Duodenal mucosa (tissue), 2 donors: Measurements from ENCODE around the gene SLC35F2.

Source experiments
- H3K27ac ChIP-seq: one replicate; pipeline ENCODE4 v1.7.0; 2013; ENCODE audit warnings: low read depth, low read length
- H3K27me3 ChIP-seq, 2 donors: one replicate each; pipeline ENCODE4 v1.7.0; 2013; ENCODE audit warnings: low read length in 2 of 2, control low read depth in 1 of 2; ENCODE audit not compliant: insufficient read depth in 2 of 2, control insufficient read depth in 1 of 2
- H3K36me3 ChIP-seq, 2 donors: one replicate each; pipeline ENCODE4 v1.7.0; 2013; ENCODE audit warnings: low read length in 2 of 2, control low read depth in 1 of 2; ENCODE audit not compliant: insufficient read depth in 2 of 2, control insufficient read depth in 1 of 2
- H3K4me1 ChIP-seq, 2 donors: one replicate each; pipeline ENCODE4 v1.7.0; 2013; ENCODE audit warnings: low read length in 2 of 2, control low read depth in 1 of 2; ENCODE audit not compliant: insufficient read depth in 2 of 2, control insufficient read depth in 1 of 2
- H3K4me3 ChIP-seq, 2 donors: one replicate each; pipeline ENCODE4 v1.7.0; 2013; ENCODE audit warnings: low read length in 2 of 2, low read depth in 1 of 2
- H3K9ac ChIP-seq, 2 donors: one replicate each; pipeline ENCODE4 v1.7.0; 2013; ENCODE audit warnings: low read length in 2 of 2, low read depth in 1 of 2
- H3K9me3 ChIP-seq, 2 donors: one replicate each; pipeline ENCODE4 v1.7.0; 2013; ENCODE audit warnings: low read length in 2 of 2, control low read depth in 1 of 2; ENCODE audit not compliant: control insufficient read depth in 1 of 2

Gene SLC35F2

DNA sequence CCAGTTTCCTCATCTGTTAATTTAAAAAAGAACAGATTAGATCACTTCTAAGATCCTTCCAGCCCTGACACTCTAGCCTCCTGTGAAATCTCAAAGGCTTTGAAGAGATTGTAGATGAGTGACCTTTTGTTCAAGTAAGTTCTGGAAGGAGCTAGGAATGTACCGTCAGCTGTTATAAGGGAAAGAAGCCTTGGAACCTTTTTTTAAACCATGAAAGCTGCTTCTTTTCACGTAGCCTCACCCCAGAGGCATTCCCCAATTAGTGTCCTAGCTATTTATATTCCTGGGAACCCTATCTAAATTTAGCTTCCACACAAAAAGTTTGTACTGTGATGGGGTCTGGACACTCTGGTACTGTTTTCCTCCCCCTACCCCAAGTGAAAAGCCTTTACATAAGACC lies 111.0 kb downstream of the SLC35F2 start:
- Histone ChIP-seq H3K9ac (no peak overlapping the region), H3K27ac (no peak overlapping the region), H3K36me3 (no peaks in the 10 kb centered on the region), H3K27me3 (peaks cover 0 to 2% of the 10 kb centered on the region in 2 donors), H3K4me3 (no peak overlapping the region), H3K4me1 (no peaks in the 10 kb centered on the region), H3K9me3 (no peaks in the 10 kb centered on the region)

DNA sequence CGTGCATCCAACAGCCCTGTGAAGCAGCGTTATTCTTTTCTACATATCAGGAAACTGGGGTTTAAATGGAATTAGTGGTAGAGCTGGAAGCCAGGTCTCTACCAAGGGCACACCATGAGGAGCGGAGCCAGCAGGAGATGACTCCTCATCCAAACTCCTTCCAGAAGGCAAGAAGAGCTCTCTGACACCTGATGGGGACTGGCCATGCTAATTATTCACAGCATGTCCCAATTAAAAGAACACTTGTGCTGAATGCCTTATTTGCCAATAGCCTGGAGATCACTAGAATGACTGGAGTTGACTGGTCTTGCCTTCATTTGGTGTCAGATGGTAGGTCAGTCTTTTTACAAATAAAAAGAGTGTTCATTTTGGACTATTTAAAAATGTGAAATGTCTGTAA lies 113.9 kb downstream of the SLC35F2 start:
- Histone ChIP-seq H3K9me3 (no peaks in the 10 kb centered on the region), H3K4me1 (no peaks in the 10 kb centered on the region), H3K27me3 (no peaks in the 10 kb centered on the region), H3K9ac (no peak overlapping the region), H3K36me3 (no peaks in the 10 kb centered on the region), H3K27ac (no peak overlapping the region), H3K4me3 (no peak overlapping the region)

DNA sequence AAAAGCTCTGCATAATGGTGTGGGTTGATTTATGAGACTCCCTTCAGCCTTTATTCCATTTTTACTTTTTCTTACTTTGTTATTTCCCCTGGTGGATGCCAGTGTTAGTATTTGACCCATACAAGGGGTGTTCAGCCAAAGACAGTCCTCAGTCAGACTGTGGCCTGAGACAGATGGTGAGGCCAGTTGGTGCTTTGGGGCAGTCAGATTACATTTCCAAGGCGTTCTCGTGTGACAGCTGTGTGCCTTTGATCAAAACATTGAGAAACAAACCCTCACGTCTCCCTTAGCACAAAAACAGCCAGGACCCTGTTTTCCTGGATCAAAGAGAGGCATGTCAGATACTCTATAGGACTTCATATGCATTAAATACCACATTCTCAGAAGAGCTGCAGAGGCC lies 115.4 kb downstream of the SLC35F2 start:
- H3K36me3 ChIP-seq, result no peaks in the 10 kb centered on the region
- no peaks in the 10 kb centered on the region for H3K27me3 ChIP-seq
- H3K9ac ChIP-seq, result no peak overlapping the region
- H3K4me1 ChIP-seq, result no peaks in the 10 kb centered on the region
- no peak overlapping the region for H3K27ac ChIP-seq
- H3K4me3 ChIP-seq, result no peak overlapping the region
- no peaks in the 10 kb centered on the region for H3K9me3 ChIP-seq

DNA sequence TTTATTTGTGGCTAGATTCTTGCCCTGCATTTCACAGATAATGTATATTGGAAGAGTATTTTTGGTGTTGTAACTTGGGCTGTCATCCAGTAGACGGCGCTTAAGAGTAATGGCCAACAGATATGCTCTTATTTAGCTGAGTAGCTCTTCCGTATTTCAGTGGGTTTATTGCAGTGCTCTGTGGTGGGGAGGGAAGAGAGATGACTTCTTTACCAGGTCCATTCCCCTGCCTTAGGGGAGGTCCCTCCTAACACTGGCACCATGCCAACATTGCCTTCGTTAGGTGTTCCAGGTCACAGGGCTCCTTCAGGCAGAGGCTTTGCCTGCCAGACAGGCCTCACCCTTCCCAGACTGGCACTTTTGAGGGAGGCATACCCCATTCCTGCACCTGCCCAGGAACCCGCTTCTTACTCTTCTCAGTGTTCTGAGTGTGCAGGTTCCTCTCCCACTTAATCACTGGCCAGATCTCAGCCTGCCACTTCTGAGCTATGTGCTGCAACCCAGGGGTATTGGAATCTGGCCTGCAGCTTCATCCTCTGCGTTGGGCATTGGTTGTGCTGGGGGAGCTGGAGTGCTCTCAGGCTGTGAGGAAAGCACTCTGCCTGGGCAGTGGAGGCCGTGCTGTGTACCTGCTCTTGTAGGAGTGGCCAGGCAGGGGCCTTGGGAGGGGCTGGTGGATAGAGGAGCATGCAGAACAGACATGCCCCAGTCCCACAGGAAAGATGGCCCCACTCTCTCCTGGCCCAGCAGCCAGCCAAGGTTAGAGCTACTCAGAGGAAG lies 117.4 kb downstream of the SLC35F2 start:
- no peaks in the 10 kb centered on the region for H3K27me3 ChIP-seq
- H3K9me3 ChIP-seq, result no peaks in the 10 kb centered on the region
- no peaks in the 10 kb centered on the region for H3K4me1 ChIP-seq
- no peak overlapping the region for H3K27ac ChIP-seq
- H3K9ac ChIP-seq, result no peak overlapping the region
- H3K4me3 ChIP-seq, result no peak overlapping the region
- no peaks in the 10 kb centered on the region for H3K36me3 ChIP-seq
